HEK293 (cell line): ENCODE data around the gene ESR2.

ENCODE experiments used
- KLF7 ChIP-seq: fragments of 450-650 bp; formaldehyde crosslinking; IDR thresholded peaks from 2 replicates; pipeline ENCODE4 v1.5.1; 2016; ENCODE audit warnings: missing biosample characterization, missing genetic modification characterization, borderline replicate concordance
- MEIS1 ChIP-seq: sonication (generic); formaldehyde crosslinking; IDR thresholded peaks from 2 replicates; pipeline ENCODE4 v1.8.1; 2022; ENCODE audit warnings: missing genetic modification reagents, mild to moderate bottlenecking, borderline replicate concordance
- ZNF202 ChIP-seq: fragments of 450-650 bp; formaldehyde crosslinking; IDR thresholded peaks from 2 replicates; pipeline ENCODE4 v1.5.1; 2016; ENCODE audit warnings: missing biosample characterization, missing genetic modification characterization, borderline replicate concordance
- ZNF239 ChIP-seq: fragments of 450-650 bp; formaldehyde crosslinking; IDR thresholded peaks from 2 replicates; pipeline ENCODE4 v1.5.1; 2016; ENCODE audit warnings: missing biosample characterization, missing genetic modification characterization
- ZNF549 ChIP-seq: fragments of 450-650 bp; IDR thresholded peaks from 2 replicates; pipeline ENCODE4 v1.5.1; 2018; ENCODE audit warnings: missing biosample characterization, missing genetic modification characterization, mild to moderate bottlenecking, inconsistent platforms, moderate library complexity
- ZNF561 ChIP-seq: fragments of 450-650 bp; IDR thresholded peaks from 2 replicates; pipeline ENCODE4 v1.5.1; 2018; ENCODE audit warnings: missing biosample characterization, missing genetic modification characterization, borderline replicate concordance
- ZNF776 ChIP-seq: fragments of 450-650 bp; formaldehyde crosslinking; IDR thresholded peaks from 2 replicates; pipeline ENCODE4 v1.5.0; 2017; ENCODE audit warnings: missing biosample characterization, missing genetic modification characterization, borderline replicate concordance
- TF ChIP-seq, protein P1 (sequence below): fragments of 450-650 bp; formaldehyde crosslinking; IDR thresholded peaks from 2 replicates; pipeline ENCODE4 v1.5.1; 2016; ENCODE audit warnings: missing biosample characterization, missing genetic modification characterization
- TF ChIP-seq, protein P2 (sequence below): fragments of 450-650 bp; formaldehyde crosslinking; IDR thresholded peaks from 2 replicates; pipeline ENCODE4 v1.5.1; 2016; ENCODE audit warnings: missing biosample characterization, missing genetic modification characterization
- TF ChIP-seq, protein P3 (sequence below): fragments of 450-650 bp; formaldehyde crosslinking; IDR thresholded peaks from 2 replicates; pipeline ENCODE4 v1.5.1; 2016; ENCODE audit warnings: missing biosample characterization, missing genetic modification characterization

DNA sequence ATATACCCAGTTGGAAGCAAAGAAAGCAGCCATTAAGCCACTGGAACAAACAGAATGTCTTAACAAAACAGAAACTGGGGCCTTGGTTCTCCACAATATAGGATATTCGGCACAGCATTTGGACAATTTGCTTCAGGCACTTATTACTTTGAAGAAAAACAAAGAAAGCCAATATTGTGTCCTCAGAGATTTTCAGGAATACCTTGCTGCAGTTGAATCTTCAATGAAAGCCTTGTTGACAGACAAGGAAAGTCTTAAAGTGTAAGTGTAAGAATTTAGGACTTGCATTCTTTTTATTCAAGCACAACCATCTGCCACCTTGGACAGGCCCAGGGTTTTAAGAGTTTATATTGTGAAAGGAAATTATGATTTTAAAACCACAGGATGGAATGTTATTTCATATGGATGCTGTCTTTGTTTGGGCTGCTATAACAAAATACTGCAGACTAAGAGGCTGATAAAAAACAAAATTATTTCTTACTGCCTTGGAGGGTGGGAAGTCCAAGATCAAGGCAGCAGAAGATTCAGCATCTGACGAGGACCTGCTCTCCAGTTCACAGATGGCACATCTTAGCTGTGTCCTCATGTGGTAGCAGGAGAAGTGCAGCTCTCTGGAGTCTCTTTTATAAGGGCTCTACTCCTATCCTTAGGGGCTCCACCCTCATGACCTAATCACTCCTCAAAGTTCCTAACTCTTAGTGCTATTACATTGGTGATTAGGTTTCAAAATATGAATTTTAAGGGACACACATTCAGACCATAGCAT, 244.4 kb downstream of the ESR2 start:
- no peak for TF ChIP-seq ZNF239 (tag by site-specific recombination)
- TF ChIP-seq, protein P1, sequence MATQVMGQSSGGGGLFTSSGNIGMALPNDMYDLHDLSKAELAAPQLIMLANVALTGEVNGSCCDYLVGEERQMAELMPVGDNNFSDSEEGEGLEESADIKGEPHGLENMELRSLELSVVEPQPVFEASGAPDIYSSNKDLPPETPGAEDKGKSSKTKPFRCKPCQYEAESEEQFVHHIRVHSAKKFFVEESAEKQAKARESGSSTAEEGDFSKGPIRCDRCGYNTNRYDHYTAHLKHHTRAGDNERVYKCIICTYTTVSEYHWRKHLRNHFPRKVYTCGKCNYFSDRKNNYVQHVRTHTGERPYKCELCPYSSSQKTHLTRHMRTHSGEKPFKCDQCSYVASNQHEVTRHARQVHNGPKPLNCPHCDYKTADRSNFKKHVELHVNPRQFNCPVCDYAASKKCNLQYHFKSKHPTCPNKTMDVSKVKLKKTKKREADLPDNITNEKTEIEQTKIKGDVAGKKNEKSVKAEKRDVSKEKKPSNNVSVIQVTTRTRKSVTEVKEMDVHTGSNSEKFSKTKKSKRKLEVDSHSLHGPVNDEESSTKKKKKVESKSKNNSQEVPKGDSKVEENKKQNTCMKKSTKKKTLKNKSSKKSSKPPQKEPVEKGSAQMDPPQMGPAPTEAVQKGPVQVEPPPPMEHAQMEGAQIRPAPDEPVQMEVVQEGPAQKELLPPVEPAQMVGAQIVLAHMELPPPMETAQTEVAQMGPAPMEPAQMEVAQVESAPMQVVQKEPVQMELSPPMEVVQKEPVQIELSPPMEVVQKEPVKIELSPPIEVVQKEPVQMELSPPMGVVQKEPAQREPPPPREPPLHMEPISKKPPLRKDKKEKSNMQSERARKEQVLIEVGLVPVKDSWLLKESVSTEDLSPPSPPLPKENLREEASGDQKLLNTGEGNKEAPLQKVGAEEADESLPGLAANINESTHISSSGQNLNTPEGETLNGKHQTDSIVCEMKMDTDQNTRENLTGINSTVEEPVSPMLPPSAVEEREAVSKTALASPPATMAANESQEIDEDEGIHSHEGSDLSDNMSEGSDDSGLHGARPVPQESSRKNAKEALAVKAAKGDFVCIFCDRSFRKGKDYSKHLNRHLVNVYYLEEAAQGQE (tag by site-specific recombination): no peak
- no peak for TF ChIP-seq MEIS1 (CRISPR knock-in tag)
- TF ChIP-seq ZNF202 (tag by site-specific recombination): no peak
- no peak for TF ChIP-seq KLF7 (tag by site-specific recombination)
- TF ChIP-seq, protein P2, sequence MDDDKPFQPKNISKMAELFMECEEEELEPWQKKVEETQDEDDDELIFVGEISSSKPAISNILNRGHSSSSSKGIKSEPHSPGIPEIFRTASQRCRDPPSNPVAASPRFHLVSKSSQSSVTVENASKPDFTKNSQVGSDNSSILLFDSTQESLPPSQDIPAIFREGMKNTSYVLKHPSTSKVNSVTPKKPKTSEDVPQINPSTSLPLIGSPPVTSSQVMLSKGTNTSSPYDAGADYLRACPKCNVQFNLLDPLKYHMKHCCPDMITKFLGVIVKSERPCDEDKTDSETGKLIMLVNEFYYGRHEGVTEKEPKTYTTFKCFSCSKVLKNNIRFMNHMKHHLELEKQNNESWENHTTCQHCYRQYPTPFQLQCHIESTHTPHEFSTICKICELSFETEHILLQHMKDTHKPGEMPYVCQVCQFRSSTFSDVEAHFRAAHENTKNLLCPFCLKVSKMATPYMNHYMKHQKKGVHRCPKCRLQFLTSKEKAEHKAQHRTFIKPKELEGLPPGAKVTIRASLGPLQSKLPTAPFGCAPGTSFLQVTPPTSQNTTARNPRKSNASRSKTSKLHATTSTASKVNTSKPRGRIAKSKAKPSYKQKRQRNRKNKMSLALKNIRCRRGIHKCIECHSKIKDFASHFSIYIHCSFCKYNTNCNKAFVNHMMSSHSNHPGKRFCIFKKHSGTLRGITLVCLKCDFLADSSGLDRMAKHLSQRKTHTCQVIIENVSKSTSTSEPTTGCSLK: no peak
- TF ChIP-seq ZNF549 (tag by site-specific recombination): no peak
- TF ChIP-seq ZNF561 (tag by site-specific recombination): no peak
- TF ChIP-seq, protein P3, sequence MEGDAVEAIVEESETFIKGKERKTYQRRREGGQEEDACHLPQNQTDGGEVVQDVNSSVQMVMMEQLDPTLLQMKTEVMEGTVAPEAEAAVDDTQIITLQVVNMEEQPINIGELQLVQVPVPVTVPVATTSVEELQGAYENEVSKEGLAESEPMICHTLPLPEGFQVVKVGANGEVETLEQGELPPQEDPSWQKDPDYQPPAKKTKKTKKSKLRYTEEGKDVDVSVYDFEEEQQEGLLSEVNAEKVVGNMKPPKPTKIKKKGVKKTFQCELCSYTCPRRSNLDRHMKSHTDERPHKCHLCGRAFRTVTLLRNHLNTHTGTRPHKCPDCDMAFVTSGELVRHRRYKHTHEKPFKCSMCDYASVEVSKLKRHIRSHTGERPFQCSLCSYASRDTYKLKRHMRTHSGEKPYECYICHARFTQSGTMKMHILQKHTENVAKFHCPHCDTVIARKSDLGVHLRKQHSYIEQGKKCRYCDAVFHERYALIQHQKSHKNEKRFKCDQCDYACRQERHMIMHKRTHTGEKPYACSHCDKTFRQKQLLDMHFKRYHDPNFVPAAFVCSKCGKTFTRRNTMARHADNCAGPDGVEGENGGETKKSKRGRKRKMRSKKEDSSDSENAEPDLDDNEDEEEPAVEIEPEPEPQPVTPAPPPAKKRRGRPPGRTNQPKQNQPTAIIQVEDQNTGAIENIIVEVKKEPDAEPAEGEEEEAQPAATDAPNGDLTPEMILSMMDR: no peak
- no peak for TF ChIP-seq ZNF776
